GM21619 (cell line): ENCODE measurements around the gene SLC43A3.

Experiments used
- ATAC-seq: cut with Tn5 transposase; IDR thresholded peaks from one replicate; pipeline ENCODE4 v1.9.1; 2021; ENCODE audit not compliant: unreplicated experiment

SLC43A3 gene

GRCh38 chr11:57426929-57427726, at the start of gene SLC43A3:
TSS of gene SLC43A3 (minus strand) at chr11:57427121. CDS start at chr11:57426172, 949 bp downstream.
- peak; percentile 58 for ATAC-seq

- peak; percentile 25 for ATAC-seq
These were observed 49.3 kb upstream of the SLC43A3 start for GRCh38 chr11:57476047-57476756.

GRCh38 chr11:57475671-57476046, 48.7 kb upstream of the SLC43A3 start:
- no peak for ATAC-seq

GRCh38 chr11:57475191-57475590, 48.3 kb upstream of the SLC43A3 start:
- ATAC-seq: no peak

GRCh38 chr11:57474803-57475115, 47.8 kb upstream of the SLC43A3 start:
- no peak for ATAC-seq

GRCh38 chr11:57474017-57474802, 47.3 kb upstream of the SLC43A3 start:
- ATAC-seq: no peak

GRCh38 chr11:57473285-57473841, 46.4 kb upstream of the SLC43A3 start:
- ATAC-seq: no peak

- no peak for ATAC-seq
These were observed 44.6 kb upstream of the SLC43A3 start for GRCh38 chr11:57471496-57471895.

- no peak for ATAC-seq
These were observed 42.3 kb upstream of the SLC43A3 start for GRCh38 chr11:57469268-57469667.

- ATAC-seq: no peak
These were observed 41.4 kb upstream of the SLC43A3 start for GRCh38 chr11:57468276-57468675.

GRCh38 chr11:57467508-57468157, 40.7 kb upstream of the SLC43A3 start:
- ATAC-seq: no peak

GRCh38 chr11:57466680-57467079, 39.8 kb upstream of the SLC43A3 start:
- ATAC-seq: no peak

- ATAC-seq: no peak
These were observed 37.7 kb upstream of the SLC43A3 start for GRCh38 chr11:57464539-57465181.

GRCh38 chr11:57463671-57464538, 37.0 kb upstream of the SLC43A3 start:
- no peak for ATAC-seq

- ATAC-seq: no peak
These were observed 35.7 kb upstream of the SLC43A3 start for GRCh38 chr11:57462597-57462996.

- no peak for ATAC-seq
These were observed 35.0 kb upstream of the SLC43A3 start for GRCh38 chr11:57461841-57462489.

- no peak for ATAC-seq
These were observed 34.1 kb upstream of the SLC43A3 start for GRCh38 chr11:57460758-57461749.
